ENCODE measurements around the gene LCAT. TPM values are rescaled to one million over a fixed set of nuclear protein-coding genes. Genes with fewer than 3 reads are reported as not detected.

LCAT gene
- total and polyA plus RNA-seq, 2 experiments from 2014 or later = 13.7 to 18.9 TPM

GRCh38 chr16:67941469-67942199, 2.3 kb downstream of the LCAT start:
- Histone ChIP-seq H4K20me1 (replicated peaks; ENCODE audit: insufficient read depth) (peaks cover 14% of the 10 kb centered on the region), H3K36me3 (ENCODE audit: insufficient read depth) (peaks cover 3% of the 10 kb centered on the region; the same call in 1 of the 2 replicates), H3K27ac (ENCODE audit: low read depth) (no peak overlapping the region), H3K9me2 (ENCODE audit: insufficient read depth) (no peaks in the 10 kb centered on the region), H3K4me3 (no peak overlapping the region), H2AFZ (no peak overlapping the region), H3K27me3 (ENCODE audit: insufficient read depth) (no peaks in the 10 kb centered on the region), H3K4me2 (no peak overlapping the region), H3F3A (replicated peaks; ENCODE audit: low read depth) (peaks cover 14% of the 10 kb centered on the region), H3K79me2 (replicated peaks; ENCODE audit: insufficient read depth) (no peaks in the 10 kb centered on the region; the same call in 1 of the 2 replicates), H3K4me1 (ENCODE audit: insufficient read depth) (no peaks in the 10 kb centered on the region)
- H3K27ac Mint-ChIP-seq = no peak overlapping the region
- TF ChIP-seq CREB1 (CRISPR knock-in tag; IDR thresholded peaks at IDR 0.05; ENCODE audit: low read depth) (no peak), EZH2 (IDR thresholded peaks at IDR 0.05; ENCODE audit: low read depth, unreplicated experiment) (no peak), ZNF114 (CRISPR knock-in tag; IDR thresholded peaks at IDR 0.05) (no peak), EZH2phosphoT487 (IDR thresholded peaks at IDR 0.05; ENCODE audit: unreplicated experiment) (no peak), REST (IDR thresholded peaks at IDR 0.05; ENCODE audit: unreplicated experiment) (no peak), POLR2AphosphoS5 (IDR thresholded peaks at IDR 0.05; ENCODE audit: low read depth) (no peak), NANOG (IDR thresholded peaks at IDR 0.05; ENCODE audit: borderline replicate concordance) (no peak), ZNF462 (CRISPR knock-in tag; IDR thresholded peaks at IDR 0.05) (no peak), ETS1 (IDR thresholded peaks at IDR 0.05) (no peak), CTCF (conservative IDR thresholded peaks at IDR 0.05; ENCODE audit: low read depth in 2 of 2) (no peak), ZNF331 (CRISPR knock-in tag; IDR thresholded peaks at IDR 0.05; ENCODE audit: low read depth) (no peak), JUNB (IDR thresholded peaks at IDR 0.05; ENCODE audit: unreplicated experiment) (no peak), STAT1 (IDR thresholded peaks at IDR 0.05; ENCODE audit: unreplicated experiment) (no peak)
- H3K9me3 Mint-ChIP-seq = 0 out of 3 replicates have a peak, but pooled peaks cover 3% of the 10 kb centered on the region
- H3K4me1 Mint-ChIP-seq = peaks cover 12% of the 10 kb centered on the region
- H3K4me3 Mint-ChIP-seq = no peak overlapping the region
- ATAC-seq = peak; percentile 4
- peaks cover 31% of the 10 kb centered on the region; the same call in 2 of the 3 replicates for H3K36me3 Mint-ChIP-seq (ENCODE audit: low read depth)
- H3K27me3 Mint-ChIP-seq (ENCODE audit: insufficient read depth, low read depth, poor library complexity) = peaks cover 16% of the 10 kb centered on the region
- DNase-seq (ENCODE audit: low spot score) = no peak

Measured in GM23338 (cell line).